Measurements from ENCODE around the gene KRIT1. TPM values are rescaled to one million over a fixed set of nuclear protein-coding genes. Genes with fewer than 3 reads are reported as not detected.

The KRIT1 gene
- total RNA-seq, 1 donor from 2014 or later: 59.4 TPM

- H3K79me2 ChIP-seq (ENCODE audit: low read depth): peaks cover 72% of the 10 kb centered on the region
- no peak overlapping the region for H2AFZ ChIP-seq (replicated peaks)
- no peak overlapping the region for H3K4me3 ChIP-seq
- H3K9me3 ChIP-seq (ENCODE audit: low read depth): no peaks in the 10 kb centered on the region
- peaks cover 13% of the 10 kb centered on the region for H3K4me1 ChIP-seq
- H4K20me1 ChIP-seq (ENCODE audit: low read depth): peaks cover 8% of the 10 kb centered on the region
- H3K27ac Mint-ChIP-seq: no peak overlapping the region
- no peak for DNase-seq (ENCODE audit: low spot score)
- H3K9ac ChIP-seq: no peak overlapping the region
- peaks cover 5% of the 10 kb centered on the region for H3K36me3 ChIP-seq
- H3F3A ChIP-seq (ENCODE audit: low read depth): peaks cover 16% of the 10 kb centered on the region
- no peak overlapping the region for H3K27ac ChIP-seq
- TF ChIP-seq EZH2 (IDR thresholded peaks at IDR 0.05) (no peak), EZH2phosphoT487 (IDR thresholded peaks at IDR 0.05) (no peak), CTCF (IDR thresholded peaks at IDR 0.05) (no peak)
- H3K9me3 Mint-ChIP-seq: peaks cover 4% of the 10 kb centered on the region
- no peak overlapping the region for H3K4me2 ChIP-seq
- no peaks in the 10 kb centered on the region for H3K27me3 ChIP-seq
- H3K36me3 Mint-ChIP-seq: peaks cover 7% of the 10 kb centered on the region
- no peaks in the 10 kb centered on the region for H3K27me3 Mint-ChIP-seq (ENCODE audit: insufficient read depth, low read depth)
- no peak overlapping the region for H3K4me3 Mint-ChIP-seq
- no peaks in the 10 kb centered on the region for H3K4me1 Mint-ChIP-seq
These were observed 47.3 kb upstream of the KRIT1 start for GRCh38 chr7:92292981-92293380.

GRCh38 chr7:92289321-92289720 lies 43.6 kb upstream of the KRIT1 start:
- Histone ChIP-seq H3K9me3 (ENCODE audit: low read depth) (no peaks in the 10 kb centered on the region), H4K20me1 (ENCODE audit: low read depth) (peaks cover 4% of the 10 kb centered on the region), H3K9ac (no peak overlapping the region), H3F3A (ENCODE audit: low read depth) (no peaks in the 10 kb centered on the region), H3K4me2 (no peak overlapping the region), H3K36me3 (no peaks in the 10 kb centered on the region), H3K4me3 (no peak overlapping the region), H3K27me3 (no peaks in the 10 kb centered on the region), H3K27ac (no peak overlapping the region), H3K79me2 (ENCODE audit: low read depth) (peaks cover 96% of the 10 kb centered on the region), H3K4me1 (no peaks in the 10 kb centered on the region), H2AFZ (replicated peaks) (no peak overlapping the region)
- no peak for DNase-seq (ENCODE audit: low spot score)
- Mint-ChIP-seq H3K4me1 (no peaks in the 10 kb centered on the region), H3K9me3 (peaks cover 8% of the 10 kb centered on the region), H3K4me3 (no peak overlapping the region), H3K27ac (no peak overlapping the region), H3K36me3 (peaks cover 13% of the 10 kb centered on the region), H3K27me3 (ENCODE audit: insufficient read depth, low read depth) (no peaks in the 10 kb centered on the region)
- TF ChIP-seq CTCF (IDR thresholded peaks at IDR 0.05) (no peak), EZH2 (IDR thresholded peaks at IDR 0.05) (no peak), EZH2phosphoT487 (IDR thresholded peaks at IDR 0.05) (no peak)

GRCh38 chr7:92282930-92283329 lies 37.2 kb upstream of the KRIT1 start:
- H3K27ac ChIP-seq: no peak overlapping the region

More at GRCh38 chr7:92282930-92283329, 37.2 kb upstream of the KRIT1 start:
- Histone ChIP-seq H3K27me3 (no peaks in the 10 kb centered on the region), H3K4me1 (peaks cover 24% of the 10 kb centered on the region), H3K79me2 (ENCODE audit: low read depth) (peaks cover 91% of the 10 kb centered on the region), H2AFZ (replicated peaks) (no peak overlapping the region), H3K9me3 (ENCODE audit: low read depth) (no peaks in the 10 kb centered on the region), H4K20me1 (ENCODE audit: low read depth) (peaks cover 27% of the 10 kb centered on the region), H3K36me3 (no peaks in the 10 kb centered on the region), H3K4me2 (no peak overlapping the region), H3K9ac (no peak overlapping the region), H3F3A (ENCODE audit: low read depth) (peaks cover 21% of the 10 kb centered on the region), H3K4me3 (no peak overlapping the region)
- H3K4me1 Mint-ChIP-seq: peaks cover 13% of the 10 kb centered on the region
- no peak overlapping the region for H3K4me3 Mint-ChIP-seq
- H3K36me3 Mint-ChIP-seq: peaks cover 9% of the 10 kb centered on the region
- no peak overlapping the region for H3K27ac Mint-ChIP-seq
- no peak for TF ChIP-seq EZH2 (IDR thresholded peaks at IDR 0.05)
- no peak for TF ChIP-seq CTCF (IDR thresholded peaks at IDR 0.05)
- TF ChIP-seq EZH2phosphoT487 (IDR thresholded peaks at IDR 0.05): no peak
- DNase-seq (ENCODE audit: low spot score): no peak
- H3K9me3 Mint-ChIP-seq: peaks cover 6% of the 10 kb centered on the region
- H3K27me3 Mint-ChIP-seq (ENCODE audit: insufficient read depth, low read depth): no peaks in the 10 kb centered on the region
